Endothelial cell of umbilical vein (primary cell): Measurements from ENCODE around the gene ADGRE1. TPM values are rescaled to one million over a fixed set of nuclear protein-coding genes. Genes with fewer than 3 reads are reported as not detected.

Experiments
- BruUV-seq: library from RNA; stranded (reverse); fragments of 400-500 nt; replicated peaks from 2 replicates; lab custom pipeline; 2021; lab: Mats Ljungman, UMichigan
- CTCF ChIA-PET: fragments of 300-600, 350-600 bp; sonication (Branson Sonifier 250); formaldehyde crosslinking; loops from one replicate; lab custom pipeline; 2021; ENCODE audit warnings: antibody characterized with exemption, inconsistent platforms; lab: Charles Lee
- POLR2A ChIA-PET: fragments of 300-600, 350-600 bp; sonication (Branson Sonifier 250); formaldehyde crosslinking; loops from one replicate; lab custom pipeline; 2021; ENCODE audit warnings: antibody characterized with exemption, inconsistent platforms; lab: Charles Lee
- DNase-seq: peaks from one replicate; pipeline ENCODE4 v3.0.0-alpha.2; 2011; ENCODE audit warnings: low read depth, low spot score
- FAIRE-seq: peaks from 2 replicates; lab custom pipeline; 2011; peaks lifted over from hg19 to GRCh38; lab: Jason Lieb, UNC
- H2AFZ ChIP-seq: 2 replicates; pipeline ENCODE4 v1.6.0; 2012; ENCODE audit warnings: low read depth, low read length, control low read depth, inconsistent platforms
- H3K27ac ChIP-seq: 2 replicates; pipeline ENCODE4 v1.5.1; 2011; ENCODE audit warnings: low read depth, mild to moderate bottlenecking, control low read depth, low read length, moderate library complexity; ENCODE audit not compliant: insufficient read depth
- H3K27me3 ChIP-seq, 2 experiments: 2 replicates each; pipeline versions ENCODE4 v1.6.0 to v1.6.1; 2011; ENCODE audit warnings: low read length in 2 of 2, mixed read lengths in 1 of 2; ENCODE audit not compliant: control insufficient read depth in 2 of 2, insufficient read depth in 2 of 2
- H3K36me3 ChIP-seq, 2 experiments: 2 replicates in 1 of 2; 3 replicates in 1 of 2; pipeline ENCODE4 v1.5.1; 2011; ENCODE audit warnings: low read length in 2 of 2, mild to moderate bottlenecking in 1 of 2, moderate library complexity in 1 of 2; ENCODE audit not compliant: control insufficient read depth in 2 of 2, insufficient read depth in 2 of 2; ENCODE audit errors: extremely low read depth in 1 of 2
- H3K4me1 ChIP-seq: 3 replicates; pipeline ENCODE4 v1.5.1; 2011; ENCODE audit warnings: mild to moderate bottlenecking, low read length; ENCODE audit not compliant: control insufficient read depth, insufficient read depth; ENCODE audit errors: extremely low read depth
- H3K4me2 ChIP-seq: 2 replicates; pipeline ENCODE4 v1.6.1; 2011; ENCODE audit warnings: low read length, control low read depth, mixed read lengths; ENCODE audit not compliant: insufficient read depth
- H3K4me3 ChIP-seq, 3 experiments: fragments of 200-600 bp in 1 of 3; sonication (generic), shearing (Covaris generic) in 1 of 3; replicated peaks in 1 of 3; 2 replicates each; pipeline ENCODE4 v1.5.1; 2011 to 2016; ENCODE audit warnings: control low read depth in 3 of 3, low read length in 3 of 3, mild to moderate bottlenecking in 2 of 3, inconsistent platforms in 1 of 3, low read depth in 1 of 3, moderate library complexity in 1 of 3; ENCODE audit not compliant: insufficient read depth in 1 of 3
- H3K79me2 ChIP-seq: 2 replicates; pipeline ENCODE4 v1.6.0; 2012; ENCODE audit warnings: low read length, inconsistent platforms; ENCODE audit not compliant: control insufficient read depth, insufficient read depth
- H3K9ac ChIP-seq: replicated peaks from 2 replicates; pipeline ENCODE3; 2011; ENCODE audit warnings: low read length, control low read depth; ENCODE audit not compliant: insufficient read depth; ENCODE audit errors: extremely low read depth
- H3K9me1 ChIP-seq: replicated peaks from 3 replicates; pipeline ENCODE4 v1.6.0; 2011; ENCODE audit warnings: mild to moderate bottlenecking, low read length; ENCODE audit not compliant: control insufficient read depth, insufficient read depth; ENCODE audit errors: extremely low read depth
- H3K9me3 ChIP-seq: replicated peaks from 2 replicates; pipeline ENCODE4 v1.5.1; 2012; ENCODE audit warnings: low read length, inconsistent platforms; ENCODE audit not compliant: control insufficient read depth, insufficient read depth
- H4K20me1 ChIP-seq: replicated peaks from 2 replicates; pipeline ENCODE3; 2011; ENCODE audit warnings: mild to moderate bottlenecking, low read length; ENCODE audit not compliant: control insufficient read depth, insufficient read depth; ENCODE audit errors: extremely low read depth
- EZH2 ChIP-seq: IDR thresholded peaks from 2 replicates; pipeline ENCODE4 v1.6.1; 2012; ENCODE audit warnings: borderline replicate concordance, low read depth, mild to moderate bottlenecking, moderate library complexity, low read length, inconsistent platforms; ENCODE audit not compliant: severe bottlenecking
- FOS ChIP-seq: IDR thresholded peaks from 2 replicates; pipeline ENCODE4 v1.6.1; 2011; ENCODE audit warnings: mild to moderate bottlenecking, low read length, moderate library complexity, borderline replicate concordance; ENCODE audit not compliant: insufficient read depth
- GATA2 ChIP-seq: IDR thresholded peaks from 2 replicates; pipeline ENCODE4 v1.7.0; 2011; ENCODE audit warnings: low read depth, mild to moderate bottlenecking, moderate library complexity, mixed read lengths, low read length; ENCODE audit not compliant: insufficient read length, insufficient read depth
- JUN ChIP-seq: IDR thresholded peaks from 2 replicates; pipeline ENCODE4 v1.6.1; 2011; ENCODE audit warnings: borderline replicate concordance, low read depth; ENCODE audit not compliant: insufficient read length, insufficient read depth
- MYC ChIP-seq: IDR thresholded peaks from one replicate; pipeline ENCODE4 v1.6.1; 2011; ENCODE audit warnings: mild to moderate bottlenecking, low read depth, low read length
- POLR2A ChIP-seq: IDR thresholded peaks from 2 replicates; pipeline ENCODE4 v1.6.1; 2012; ENCODE audit warnings: low read depth, mild to moderate bottlenecking, control low read depth, low read length
- POLR2AphosphoS5 ChIP-seq: IDR thresholded peaks from 2 replicates; pipeline ENCODE4 v1.6.1; 2012; ENCODE audit warnings: low read depth, mild to moderate bottlenecking, control low read depth, low read length, moderate library complexity; ENCODE audit not compliant: insufficient read depth
- dilution Hi-C: fragments of 300-500 bp; cut with MboI; formaldehyde crosslinking; loops from one replicate; pipeline ENCODE4 v1.15.0; 2019; ENCODE audit warnings: low sequenced_read_pairs; ENCODE audit not compliant: extremely low pct_ligation_motif_present
- intact Hi-C: fragments of 100-400 bp; cut with micrococcal nuclease; formaldehyde crosslinking; loops from one replicate; pipeline ENCODE4 v1.10.0; 2022
- polyA plus RNA-seq, 4 experiments: library from polyadenylated mRNA; depleted of rRNA in 3 of 4; stranded (reverse) in 3 of 4; unstranded in 1 of 4; fragments of >200 nt; gene quantifications; 2 replicates each; pipeline versions ENCODE4 v1.2.1 to v1.2.3, GENCODE V29; 2011 to 2012; ENCODE audit warnings: missing spikeins in 1 of 4
- total RNA-seq: library from RNA; stranded (reverse); gene quantifications from 2 replicates; pipeline ENCODE4 v1.2.3, GENCODE V29; 2021
- TF ChIP-seq, protein P1 (sequence below): IDR thresholded peaks from 2 replicates; pipeline ENCODE4 v1.6.1; 2011; ENCODE audit not compliant: insufficient read depth, insufficient read length
- TF ChIP-seq, protein P2 (sequence below), 2 donors: IDR thresholded peaks; 1 replicate in 1 of 2; 2 replicates in 1 of 2; pipeline ENCODE4 v1.5.1; 2011; ENCODE audit warnings: low read length in 2 of 2, mild to moderate bottlenecking in 2 of 2, moderate library complexity in 2 of 2, control low read depth in 1 of 2, inconsistent platforms in 1 of 2, low read depth in 1 of 2; ENCODE audit not compliant: insufficient read depth in 1 of 2; ENCODE audit errors: extremely low read depth in 1 of 2

The ADGRE1 gene
- total and polyA plus RNA-seq, 2 donors (not counting 3 experiments of a cell fraction or from before 2014, with no cell fraction given): not detected

DNA sequence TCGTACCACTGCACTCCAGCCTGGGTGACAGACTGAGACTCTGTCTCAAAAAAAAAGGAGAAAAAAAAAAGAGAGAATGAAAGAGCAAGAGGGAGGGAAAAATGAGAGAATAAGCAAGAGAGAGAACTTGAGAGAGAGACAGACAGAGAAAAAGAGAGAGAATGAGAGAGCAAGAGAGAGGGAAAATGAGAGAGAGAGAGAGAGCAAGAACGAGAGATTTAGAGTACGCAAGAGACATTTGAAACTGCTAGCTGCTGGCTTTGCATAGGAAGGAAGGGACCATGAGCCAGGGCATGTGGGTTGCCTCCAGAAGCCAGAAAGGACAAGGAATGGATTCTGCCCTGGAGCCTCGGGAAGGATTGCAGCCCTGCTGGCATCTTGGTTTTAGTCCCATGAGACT lies 9.6 kb upstream of the ADGRE1 start:
- no peak overlapping the region for H3K27ac ChIP-seq
- H3K9ac ChIP-seq: no peak overlapping the region
- no TSS peak for BruUV-seq
- no peaks in the 10 kb centered on the region for H3K27me3 ChIP-seq
- no peaks in the 10 kb centered on the region for H3K4me1 ChIP-seq
- DNase-seq (no peak), FAIRE-seq (no peak)
- dilution Hi-C loops: no loop called here
- no peak overlapping the region for H3K4me2 ChIP-seq
- H3K4me3 ChIP-seq: no peak overlapping the region
- H2AFZ ChIP-seq: no peak overlapping the region
- CTCF ChIA-PET: no interaction called here
- intact Hi-C loops: no loop called here
- TF ChIP-seq FOS (no peak), JUN (no peak)
- no peaks in the 10 kb centered on the region for H3K79me2 ChIP-seq
- POLR2A ChIA-PET: no interaction called here
- H3K9me3 ChIP-seq: no peaks in the 10 kb centered on the region
- no peaks in the 10 kb centered on the region for H4K20me1 ChIP-seq
- H3K9me1 ChIP-seq: no peaks in the 10 kb centered on the region
- H3K36me3 ChIP-seq: no peaks in the 10 kb centered on the region

DNA sequence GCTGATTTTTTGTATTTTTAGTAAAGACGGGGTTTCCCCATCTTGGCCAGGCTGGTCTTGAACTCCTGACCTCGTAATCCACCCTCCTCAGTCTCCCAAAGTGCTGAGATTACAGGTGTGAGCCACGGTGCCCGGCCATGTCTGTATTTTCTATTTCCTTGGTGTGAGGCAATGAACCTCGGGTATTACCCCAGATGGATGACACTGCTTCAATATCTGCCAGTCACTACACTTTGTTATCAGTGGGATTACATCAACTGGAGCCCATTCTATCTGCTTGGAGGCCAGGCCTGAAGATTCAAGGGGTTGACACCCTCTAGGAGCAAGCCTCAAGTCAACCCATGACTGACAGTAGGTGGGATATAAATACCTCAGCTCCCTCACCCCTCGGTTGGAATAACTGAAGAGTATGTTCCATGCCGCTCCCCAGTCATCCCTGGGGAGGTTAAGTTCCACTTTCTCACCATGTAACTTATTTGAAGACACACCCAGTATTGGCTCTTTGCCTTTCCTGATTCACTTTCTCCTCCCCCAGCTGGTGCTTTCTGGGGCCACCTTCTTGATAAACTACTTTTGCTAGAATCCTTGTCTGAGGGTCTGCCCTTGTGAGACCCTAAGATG lies 992 bp upstream of the ADGRE1 start:
- CTCF ChIA-PET: interaction anchor here (1.3 kb wide), 1 partner anchor 23 kb away, joined by 3 read pairs; no protein-coding TSS in a partner anchor
- no peaks in the 10 kb centered on the region for H3K27me3 ChIP-seq
- DNase-seq: no peak

More for the DNA sequence above, 992 bp upstream of the ADGRE1 start:
- Histone ChIP-seq H3K4me3 (no peak overlapping the region), H3K9ac (no peak overlapping the region), H3K9me3 (no peaks in the 10 kb centered on the region), H3K4me1 (no peaks in the 10 kb centered on the region), H3K27ac (no peak overlapping the region), H3K9me1 (no peaks in the 10 kb centered on the region), H4K20me1 (no peaks in the 10 kb centered on the region), H3K36me3 (no peaks in the 10 kb centered on the region), H2AFZ (no peak overlapping the region), H3K4me2 (no peak overlapping the region), H3K79me2 (no peaks in the 10 kb centered on the region)
- POLR2A ChIA-PET: no interaction called here
- dilution Hi-C loops (no loop called here), intact Hi-C loops (no loop called here)
- no TSS peak for BruUV-seq
- no peak for FAIRE-seq
- no peak for TF ChIP-seq POLR2A
- TF ChIP-seq MYC: no peak
- TF ChIP-seq, protein P1, sequence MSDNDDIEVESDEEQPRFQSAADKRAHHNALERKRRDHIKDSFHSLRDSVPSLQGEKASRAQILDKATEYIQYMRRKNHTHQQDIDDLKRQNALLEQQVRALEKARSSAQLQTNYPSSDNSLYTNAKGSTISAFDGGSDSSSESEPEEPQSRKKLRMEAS: no peak
- TF ChIP-seq, protein P2, sequence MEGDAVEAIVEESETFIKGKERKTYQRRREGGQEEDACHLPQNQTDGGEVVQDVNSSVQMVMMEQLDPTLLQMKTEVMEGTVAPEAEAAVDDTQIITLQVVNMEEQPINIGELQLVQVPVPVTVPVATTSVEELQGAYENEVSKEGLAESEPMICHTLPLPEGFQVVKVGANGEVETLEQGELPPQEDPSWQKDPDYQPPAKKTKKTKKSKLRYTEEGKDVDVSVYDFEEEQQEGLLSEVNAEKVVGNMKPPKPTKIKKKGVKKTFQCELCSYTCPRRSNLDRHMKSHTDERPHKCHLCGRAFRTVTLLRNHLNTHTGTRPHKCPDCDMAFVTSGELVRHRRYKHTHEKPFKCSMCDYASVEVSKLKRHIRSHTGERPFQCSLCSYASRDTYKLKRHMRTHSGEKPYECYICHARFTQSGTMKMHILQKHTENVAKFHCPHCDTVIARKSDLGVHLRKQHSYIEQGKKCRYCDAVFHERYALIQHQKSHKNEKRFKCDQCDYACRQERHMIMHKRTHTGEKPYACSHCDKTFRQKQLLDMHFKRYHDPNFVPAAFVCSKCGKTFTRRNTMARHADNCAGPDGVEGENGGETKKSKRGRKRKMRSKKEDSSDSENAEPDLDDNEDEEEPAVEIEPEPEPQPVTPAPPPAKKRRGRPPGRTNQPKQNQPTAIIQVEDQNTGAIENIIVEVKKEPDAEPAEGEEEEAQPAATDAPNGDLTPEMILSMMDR (IDR thresholded peaks at IDR 0.05; ENCODE audit: extremely low read depth in 1 of 2, insufficient read depth in 1 of 2, low read depth in 1 of 2, low read length in 2 of 2): no peak
- TF ChIP-seq EZH2: no peak
- TF ChIP-seq GATA2: no peak
- no peak for TF ChIP-seq FOS
- no peak for TF ChIP-seq POLR2AphosphoS5
- TF ChIP-seq JUN: no peak
